Measurements from ENCODE around the gene PLXDC2.

The PLXDC2 gene

DNA sequence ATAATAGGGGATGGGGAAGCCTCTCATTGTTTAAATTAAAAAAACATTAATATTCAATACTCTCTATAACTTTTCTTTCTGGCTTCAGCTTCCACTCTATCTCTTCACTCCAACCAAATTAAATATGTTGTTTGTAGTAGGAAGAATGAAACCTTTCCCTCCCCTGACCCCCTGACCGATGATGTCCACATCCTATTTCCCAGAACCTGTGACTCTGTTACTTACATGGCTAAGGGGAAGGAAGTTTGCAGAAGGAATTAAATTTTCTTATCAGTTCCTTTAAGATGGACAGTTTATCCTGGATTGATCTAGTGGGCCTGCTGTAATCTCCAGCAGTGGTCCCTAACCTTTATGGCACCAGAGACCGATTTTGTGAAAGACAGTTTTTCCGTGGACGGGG, 130.0 kb downstream of the PLXDC2 start:
- no peak for DNase-seq

DNA sequence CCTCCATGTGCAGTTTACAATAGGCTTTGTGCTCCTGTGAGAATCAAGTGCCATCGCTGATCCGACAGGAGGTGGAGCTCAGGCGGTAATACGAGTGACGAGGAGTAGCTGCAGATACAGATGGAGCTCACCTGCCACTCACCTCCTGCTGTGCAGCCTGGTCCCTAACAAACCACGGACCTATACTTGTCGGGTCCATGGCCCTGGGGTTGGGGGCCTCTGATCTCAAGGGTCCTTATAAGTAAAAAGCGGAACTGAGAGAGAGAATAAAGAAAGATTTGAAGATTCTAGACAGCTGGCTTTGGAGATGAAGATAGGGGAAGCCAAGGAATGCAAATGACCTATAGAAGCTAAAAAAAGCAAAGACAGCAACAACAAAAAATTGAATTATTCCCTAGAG, 130.6 kb downstream of the PLXDC2 start:
- DNase-seq: no peak

DNA sequence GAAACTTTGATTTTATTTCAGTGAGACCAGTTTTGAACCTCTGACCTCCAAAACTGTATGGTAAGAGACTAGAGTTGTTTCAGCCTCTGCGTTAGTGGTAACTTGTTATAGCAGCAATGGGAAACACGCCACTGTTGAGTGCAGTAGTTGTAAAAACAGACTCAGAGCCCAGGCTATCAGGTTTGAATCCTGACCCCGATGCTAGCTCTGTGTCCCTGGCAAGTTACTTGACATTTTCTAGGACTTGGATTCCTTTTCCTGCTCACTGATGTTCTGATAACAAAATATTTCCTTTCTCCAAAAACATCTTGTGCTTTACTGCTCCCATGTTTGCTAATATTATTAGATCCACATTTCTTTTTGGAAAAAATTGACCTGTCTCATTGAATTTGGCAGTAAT, 131.0 kb downstream of the PLXDC2 start:
- no peak for DNase-seq

DNA sequence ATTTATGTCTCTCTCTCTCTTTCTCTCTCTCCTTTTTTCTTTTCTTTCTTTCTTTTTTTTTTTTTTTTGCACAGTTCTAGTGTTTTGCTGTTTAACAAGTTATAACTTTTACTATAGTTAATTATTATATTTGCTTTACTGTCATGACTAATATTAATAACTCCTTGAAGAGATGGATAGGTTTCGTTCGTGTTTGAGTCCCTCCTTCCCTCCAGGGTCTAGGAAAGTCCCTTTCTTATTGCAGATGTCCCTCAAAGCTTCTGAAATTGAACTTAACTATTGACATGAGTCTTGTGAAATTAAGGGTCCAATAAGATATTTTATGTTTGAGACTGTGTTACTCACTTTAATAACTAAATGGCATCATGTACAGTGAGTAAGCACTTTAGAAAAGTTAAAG, 131.4 kb downstream of the PLXDC2 start:
- DNase-seq: no peak

DNA sequence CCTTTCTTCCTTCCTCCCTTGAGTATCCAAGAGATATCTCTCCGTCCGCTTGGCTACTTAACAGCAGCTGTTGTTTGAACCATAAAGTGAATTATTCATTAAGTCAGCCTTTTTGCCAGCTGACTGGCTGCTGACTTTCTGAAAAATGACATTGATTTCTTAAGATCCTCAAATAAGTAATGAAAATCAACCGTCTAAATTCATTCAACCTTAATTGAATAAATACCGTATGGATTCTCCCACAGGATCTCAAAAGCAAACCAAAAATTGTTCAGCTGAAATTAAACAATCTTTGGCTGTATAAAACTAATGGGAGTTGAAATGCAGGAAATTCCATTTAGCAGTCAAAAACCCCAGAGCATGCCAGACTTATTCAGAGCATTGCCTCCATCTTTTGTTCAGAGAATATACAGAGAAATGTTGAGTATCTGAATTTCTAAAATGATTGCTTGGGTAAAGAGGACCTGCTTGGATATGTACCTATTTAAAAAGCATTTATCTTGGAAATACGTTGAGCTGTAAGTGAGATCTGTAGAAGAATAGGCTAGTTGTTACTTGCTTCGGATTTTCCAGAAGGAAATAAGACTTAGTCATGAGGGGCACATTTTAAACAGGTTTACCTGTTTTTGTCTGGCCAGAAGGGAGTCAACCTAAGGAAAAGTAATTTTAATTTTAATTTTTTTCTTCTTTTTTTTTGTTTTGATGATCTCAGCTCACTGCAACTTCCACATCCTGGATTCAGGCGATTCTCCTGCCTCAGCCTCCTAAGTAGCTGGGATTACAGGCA, 136.2 kb downstream of the PLXDC2 start:
- no peak for DNase-seq

DNA sequence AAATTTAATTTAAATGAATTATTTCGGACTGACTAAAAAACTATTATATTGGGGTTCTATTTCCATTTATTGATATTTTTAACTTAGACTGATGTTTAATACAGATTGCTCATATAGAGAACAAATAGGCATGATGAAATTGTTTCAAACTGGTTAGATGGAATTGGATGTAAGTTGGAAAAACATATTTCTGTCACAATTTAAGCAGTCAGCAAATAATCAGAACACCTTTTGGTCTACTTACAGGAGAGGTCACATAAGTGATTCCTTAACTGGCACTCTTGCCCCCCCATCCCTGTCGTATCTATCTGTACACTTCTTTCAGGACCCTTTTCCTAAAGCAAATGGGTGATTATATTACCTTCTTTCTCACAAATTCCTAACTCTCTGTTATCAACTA, 138.4 kb downstream of the PLXDC2 start:
- no peak for DNase-seq

DNA sequence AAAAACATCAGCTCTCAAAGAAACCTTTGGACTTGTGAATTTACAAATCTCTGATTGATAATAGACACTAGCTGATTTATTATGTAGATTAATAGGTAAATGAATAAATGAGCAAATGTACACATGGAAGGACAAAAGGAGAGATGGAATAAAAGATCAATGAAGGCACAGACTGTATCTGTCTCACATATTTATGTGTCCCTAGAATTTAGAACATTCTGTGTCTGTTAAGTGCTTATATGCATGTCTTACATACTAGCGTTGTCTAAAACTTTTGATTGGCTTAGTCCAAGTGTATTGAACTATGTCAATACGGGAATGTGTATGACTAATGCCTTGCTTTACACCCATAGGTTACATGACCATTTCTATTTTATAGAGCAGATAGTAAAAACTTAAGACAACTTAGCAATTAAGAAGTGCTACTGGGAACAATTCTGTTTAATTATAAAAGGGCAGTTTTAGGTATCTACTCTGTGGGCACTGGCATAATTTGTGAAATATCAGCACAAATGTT, 140.3 kb downstream of the PLXDC2 start:
- no peak for DNase-seq

DNA sequence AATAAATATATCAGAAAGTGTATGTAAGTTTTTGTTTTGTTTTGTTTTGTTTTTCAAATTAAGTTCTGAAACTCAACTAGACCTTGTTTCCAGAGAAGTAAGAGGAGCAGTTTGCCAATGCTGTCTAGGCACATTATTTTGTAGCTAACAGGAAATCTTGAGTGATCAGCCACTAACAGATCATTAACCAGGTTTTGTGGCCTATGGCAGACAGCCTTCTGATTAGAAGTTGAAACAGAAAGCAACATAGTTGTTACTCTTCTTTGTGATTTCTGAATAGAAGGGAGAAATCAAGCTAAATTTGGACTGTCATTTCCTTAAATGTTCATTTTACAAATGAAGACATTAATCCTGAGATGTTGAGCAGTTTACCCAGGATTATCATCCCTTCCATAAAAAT, 142.6 kb downstream of the PLXDC2 start:
- no peak for DNase-seq

DNA sequence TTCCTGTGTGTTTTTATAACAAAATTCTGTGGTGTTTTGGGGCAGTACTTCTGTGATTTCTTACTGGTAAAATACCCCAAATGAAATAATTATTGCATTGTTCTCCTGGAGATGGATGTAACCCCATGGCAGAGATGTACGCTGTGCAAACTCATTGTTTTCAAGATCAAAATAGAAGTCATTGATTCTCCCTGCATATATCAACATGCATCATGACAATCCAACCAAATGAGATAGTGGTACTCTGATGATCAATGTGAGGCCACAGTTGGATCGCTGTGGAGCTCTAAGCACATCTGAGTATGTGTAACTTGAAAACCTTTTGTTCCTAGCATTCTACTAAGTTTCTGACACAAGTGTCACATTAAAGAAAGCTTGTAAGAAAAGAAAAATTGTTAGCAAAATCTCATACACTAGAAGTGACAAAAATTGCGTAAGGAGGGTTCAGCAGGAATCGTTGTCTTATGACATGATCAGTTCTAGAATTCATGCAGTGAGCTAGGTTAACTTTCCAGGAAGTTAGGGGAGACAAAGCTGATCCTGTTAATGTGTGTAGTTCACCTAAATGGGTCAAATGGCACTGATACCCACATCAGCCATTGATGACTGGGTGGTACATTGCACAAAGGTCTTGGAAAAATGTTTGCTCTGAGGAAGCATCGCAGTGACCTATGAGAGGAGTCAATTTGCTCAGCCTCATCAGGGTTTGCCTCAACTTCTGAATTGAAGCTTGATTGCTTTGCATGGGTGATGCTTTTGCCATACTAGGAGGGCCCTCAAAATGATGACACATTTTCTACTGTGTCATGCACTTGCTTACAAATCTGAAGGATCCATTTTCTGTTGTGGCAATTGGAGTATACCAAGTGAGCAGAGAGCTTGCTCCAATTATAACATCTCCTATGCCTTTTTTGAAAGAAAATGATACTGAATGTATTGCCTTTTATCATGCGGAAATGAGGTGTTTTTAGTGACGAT, 145.1 kb downstream of the PLXDC2 start:
- DNase-seq: no peak

DNA sequence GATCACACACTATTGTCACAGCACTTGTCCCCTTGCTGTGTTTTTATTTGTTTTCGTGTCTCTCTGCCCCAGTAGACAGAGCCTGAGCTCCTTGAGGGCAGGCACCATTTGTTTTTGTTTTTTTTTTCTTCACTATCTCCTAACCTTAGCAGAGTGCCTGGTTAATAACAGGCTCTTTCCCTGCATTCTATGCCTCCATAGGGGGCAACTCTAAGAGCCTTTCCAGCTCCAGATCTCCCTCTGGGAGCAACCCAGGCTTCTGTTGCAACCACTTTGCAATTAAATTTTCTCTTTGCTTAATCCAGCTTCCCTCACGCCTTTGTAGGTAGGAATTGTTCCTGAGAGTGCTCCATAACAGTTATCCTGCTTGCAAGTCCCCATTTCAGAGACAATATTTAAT, 148.4 kb downstream of the PLXDC2 start:
- DNase-seq: no peak

DNA sequence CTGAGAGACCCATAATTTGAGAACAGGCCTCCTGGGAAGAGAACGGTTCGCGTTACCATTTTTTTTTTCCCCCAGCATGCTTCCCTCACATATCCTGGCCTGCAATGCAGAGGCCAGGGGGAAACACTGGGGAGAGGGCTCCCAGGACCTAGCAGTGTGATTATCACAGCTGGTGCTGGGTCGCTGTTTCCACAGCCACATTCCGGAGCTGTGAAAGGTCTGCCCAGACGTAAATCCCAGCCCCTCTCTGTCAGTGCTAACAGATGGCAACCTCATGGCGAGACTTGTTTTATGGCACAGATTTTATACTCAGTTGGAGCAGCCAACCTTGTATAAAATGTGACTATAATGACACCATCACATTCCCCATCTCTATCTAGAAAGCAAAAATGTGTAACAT, 150.5 kb downstream of the PLXDC2 start:
- no peak for DNase-seq

DNA sequence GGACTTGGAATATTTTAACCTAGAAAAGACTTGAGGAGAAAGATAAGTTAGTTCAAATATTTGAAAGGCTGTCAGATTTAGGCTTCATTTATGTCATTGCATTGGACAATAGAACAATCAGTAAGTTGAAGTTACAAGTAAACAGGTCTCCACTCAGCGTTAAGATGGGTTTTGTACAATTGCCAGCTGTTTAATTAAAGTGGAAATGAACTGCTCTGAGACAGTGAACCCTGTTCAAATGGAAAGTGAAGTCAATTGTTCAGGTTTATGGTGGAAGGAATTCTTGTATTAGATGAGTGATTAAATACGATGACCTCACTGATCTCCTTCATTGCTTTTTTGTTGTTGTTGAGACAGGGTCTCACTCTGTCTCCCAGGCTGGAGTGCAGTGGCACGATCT, 151.7 kb downstream of the PLXDC2 start:
- DNase-seq: no peak

DNA sequence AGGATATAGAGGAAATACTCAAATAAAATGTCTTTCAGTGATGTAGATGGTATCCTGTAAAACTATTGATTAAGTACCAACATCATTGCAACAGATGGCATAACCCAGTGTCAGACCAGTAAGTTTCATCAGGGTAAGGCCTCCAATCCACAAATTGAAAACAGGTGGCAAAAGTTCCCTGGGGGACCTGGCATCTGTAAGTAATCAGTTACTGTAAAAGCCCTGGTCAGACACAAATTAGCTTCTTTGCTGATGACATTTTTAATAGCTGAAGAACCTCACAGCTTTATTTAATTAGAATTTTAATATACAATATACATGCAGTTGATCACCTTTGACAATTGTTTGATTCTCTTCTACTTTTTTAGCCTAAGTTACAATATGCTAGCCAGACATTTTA, 152.5 kb downstream of the PLXDC2 start:
- no peak for DNase-seq

DNA sequence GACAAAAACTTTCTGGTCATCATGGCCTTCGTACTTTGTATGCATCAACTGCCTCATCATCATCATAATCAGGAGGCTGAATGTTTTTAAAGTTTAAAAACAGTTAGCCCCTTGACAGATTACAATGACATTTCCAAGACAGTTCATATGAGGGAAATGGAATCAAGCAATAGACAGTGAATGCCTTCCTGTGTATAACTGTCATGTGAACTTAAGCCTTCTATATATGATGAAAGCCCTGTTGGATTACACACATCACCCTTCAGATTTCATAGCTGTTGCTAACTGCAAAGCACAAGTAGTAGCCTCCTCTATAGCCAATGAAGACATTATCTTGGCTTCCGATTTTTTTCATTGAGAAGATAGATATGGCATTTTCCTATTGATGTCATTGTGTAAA, 154.0 kb downstream of the PLXDC2 start:
- no peak for DNase-seq

DNA sequence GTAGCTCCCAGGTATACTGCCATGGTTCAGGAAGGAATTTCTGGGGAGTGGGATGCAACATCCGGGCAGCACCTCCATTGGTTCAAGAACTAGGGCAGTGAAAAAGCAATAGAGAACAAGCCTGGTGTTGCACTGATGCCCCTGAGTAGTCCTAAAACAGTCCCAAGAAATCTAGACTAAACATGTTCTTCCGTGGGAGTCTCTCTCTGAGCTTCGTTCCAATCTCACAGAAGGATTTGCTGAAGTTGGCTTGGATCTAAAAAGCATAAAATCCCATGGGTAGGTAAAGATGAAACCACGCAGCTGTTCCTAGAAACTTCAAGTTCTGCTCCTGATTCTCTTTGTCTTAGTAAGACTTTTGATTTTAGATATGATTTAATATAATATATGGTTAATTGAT, 154.5 kb downstream of the PLXDC2 start:
- no peak for DNase-seq

DNA sequence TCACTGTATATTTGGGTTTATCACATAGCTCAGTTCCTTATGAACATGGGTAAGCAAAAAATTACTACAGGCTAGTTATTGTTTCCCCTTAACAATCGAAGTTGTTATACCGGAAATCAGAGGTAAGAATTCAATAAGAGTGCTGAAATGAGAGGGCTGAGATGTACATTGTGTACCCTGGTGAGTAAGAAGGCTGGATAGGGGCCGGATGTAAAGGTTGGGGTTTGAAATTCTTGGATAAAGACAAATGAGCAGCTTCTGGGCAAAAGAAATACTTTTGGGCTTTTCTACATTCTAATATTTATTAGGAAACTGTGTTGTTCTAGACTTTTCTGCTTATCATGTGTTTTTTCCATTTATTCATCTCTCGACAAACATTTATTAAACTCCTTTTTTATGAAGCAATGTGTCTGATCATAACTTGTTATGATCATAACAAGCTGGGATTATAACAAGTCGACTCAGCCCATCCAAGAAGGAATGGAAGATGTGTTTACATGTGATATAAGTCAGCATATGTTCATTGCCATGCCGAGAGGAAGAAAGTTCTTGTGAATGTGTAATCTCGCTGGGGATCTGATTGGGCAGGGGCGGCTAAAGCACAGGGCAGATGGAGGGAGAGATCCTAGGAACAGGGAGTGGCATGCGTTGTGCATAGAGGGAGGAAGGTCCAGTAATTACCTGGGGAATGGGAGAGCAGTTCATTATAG, 155.3 kb downstream of the PLXDC2 start:
- DNase-seq: no peak

DNA sequence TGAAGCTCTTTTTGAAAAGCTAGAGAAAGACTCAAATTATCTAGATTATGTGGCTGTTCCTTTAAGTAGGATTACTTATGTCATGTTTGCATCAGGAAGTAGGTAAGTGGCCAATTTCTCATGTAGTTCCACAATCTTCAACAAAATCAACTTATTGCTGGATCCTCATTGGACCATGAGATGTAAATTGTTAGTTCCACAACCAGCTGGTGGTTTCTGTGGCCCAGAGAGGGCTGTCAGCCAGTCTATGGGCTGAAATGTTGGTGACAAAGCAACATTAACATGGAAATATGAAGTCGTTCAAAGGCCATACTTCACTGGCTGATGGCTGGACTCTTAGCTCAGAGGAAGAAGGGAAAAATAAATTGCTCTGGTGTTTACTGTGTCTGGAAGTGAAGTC, 157.9 kb downstream of the PLXDC2 start:
- no peak for DNase-seq

DNA sequence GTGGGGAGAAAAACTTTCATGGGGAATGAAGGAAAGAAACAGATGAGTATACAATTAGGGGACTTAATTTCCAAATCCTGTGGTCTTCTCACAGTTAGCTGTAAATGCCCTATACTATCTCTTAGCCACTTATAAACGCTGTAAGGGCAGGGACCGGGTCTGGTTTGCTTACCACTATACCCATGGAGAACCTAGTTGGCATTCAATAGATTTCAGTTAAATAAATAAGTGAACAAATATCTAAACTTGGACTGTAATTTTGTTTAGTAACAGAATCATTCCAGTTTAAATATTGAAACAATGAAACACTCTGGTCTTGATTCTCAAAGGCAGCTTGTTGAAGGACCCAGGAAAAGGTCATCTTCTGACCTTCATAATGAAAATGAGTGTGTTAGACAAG, 158.3 kb downstream of the PLXDC2 start:
- no peak for DNase-seq

DNA sequence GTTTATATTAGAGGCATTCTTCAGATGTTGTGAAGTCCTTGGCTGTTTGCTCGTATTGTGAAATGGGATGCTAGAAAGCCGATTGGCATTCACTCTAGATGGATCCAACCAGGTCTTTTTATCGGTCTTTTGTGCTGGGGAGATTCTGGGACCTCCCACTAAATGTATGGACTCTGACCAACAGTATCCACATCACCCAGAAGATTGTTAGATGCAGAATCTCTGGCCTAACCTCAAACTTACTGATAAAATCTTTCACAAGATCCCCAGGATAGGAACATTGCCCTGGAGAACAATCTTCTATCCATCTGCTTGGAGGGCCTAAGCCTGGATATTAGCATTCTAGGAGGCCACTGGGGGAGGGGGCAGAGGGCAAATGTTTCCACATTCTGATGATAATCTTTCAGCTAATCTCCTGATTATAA, 160.9 kb downstream of the PLXDC2 start:
- no peak for DNase-seq

DNA sequence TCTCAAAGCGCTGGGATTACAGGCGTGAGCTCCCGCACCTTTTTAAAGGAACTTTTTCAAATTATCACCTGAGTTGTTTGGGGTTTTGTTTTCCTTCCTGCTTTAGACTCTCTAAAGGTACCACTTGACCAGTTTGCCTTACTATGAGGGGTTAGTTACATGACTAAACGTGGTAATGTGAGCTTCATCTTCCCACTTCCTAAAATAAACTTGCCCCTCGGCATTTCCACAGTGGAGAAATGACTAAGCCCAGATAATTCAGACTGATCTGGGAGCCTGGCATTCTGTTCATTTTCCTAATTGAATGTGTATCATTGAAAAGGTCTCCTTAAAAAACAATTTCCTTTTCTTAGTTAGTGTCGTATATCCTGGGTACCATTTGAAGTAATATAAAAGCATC, 163.4 kb downstream of the PLXDC2 start:
- no peak for DNase-seq

DNA sequence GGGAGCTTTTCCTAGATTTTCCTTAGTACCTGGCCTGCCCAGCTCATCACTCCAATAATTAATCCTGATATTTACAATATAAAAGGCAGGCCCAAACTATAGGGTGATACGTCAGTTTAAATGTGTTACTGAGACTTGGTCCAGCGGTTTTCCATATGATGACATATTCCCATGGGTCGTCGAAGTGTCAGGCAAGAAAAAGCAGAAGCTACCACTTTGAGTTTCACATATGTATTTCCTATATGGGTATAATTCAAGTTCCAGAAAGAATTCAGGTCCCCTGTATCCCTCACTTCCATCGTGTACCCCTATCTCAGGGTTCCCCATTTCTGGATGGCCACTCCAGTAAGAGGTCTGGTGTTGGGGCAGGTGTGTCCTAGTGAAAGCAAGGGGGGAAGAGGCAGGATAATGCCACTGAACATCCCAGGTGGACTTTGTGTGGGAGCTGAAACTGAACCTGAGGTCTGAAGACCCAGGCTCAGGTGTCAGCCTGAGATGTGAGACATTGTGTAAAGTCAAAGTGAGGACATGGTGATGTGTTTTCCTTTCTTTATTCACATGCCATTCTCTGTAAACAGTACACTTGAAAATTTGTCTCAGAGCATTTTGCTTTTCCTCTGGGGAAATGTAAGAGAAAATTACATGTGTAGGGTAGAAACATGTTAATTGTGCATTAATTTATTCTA, 167.8 kb downstream of the PLXDC2 start:
- DNase-seq: no peak

DNA sequence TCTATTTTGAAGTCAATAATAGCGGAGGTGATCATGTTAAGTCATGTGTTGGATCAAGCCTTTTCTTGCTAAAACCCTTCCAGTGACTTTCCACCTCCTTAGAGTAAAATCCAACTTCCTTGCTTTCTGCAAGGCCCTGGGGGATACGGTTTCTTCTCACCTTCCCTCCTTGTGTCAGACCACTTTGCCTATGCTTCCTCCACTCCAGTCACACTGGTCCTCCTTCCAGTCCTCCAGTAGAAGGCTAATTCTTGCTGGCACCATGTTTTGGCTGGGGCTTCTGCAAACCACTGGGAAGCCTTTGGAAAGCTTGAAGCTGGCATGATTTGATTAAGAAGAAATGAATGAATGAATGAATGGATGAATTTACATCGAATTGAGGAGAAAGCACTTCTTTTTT, 169.5 kb downstream of the PLXDC2 start:
- no peak for DNase-seq

DNA sequence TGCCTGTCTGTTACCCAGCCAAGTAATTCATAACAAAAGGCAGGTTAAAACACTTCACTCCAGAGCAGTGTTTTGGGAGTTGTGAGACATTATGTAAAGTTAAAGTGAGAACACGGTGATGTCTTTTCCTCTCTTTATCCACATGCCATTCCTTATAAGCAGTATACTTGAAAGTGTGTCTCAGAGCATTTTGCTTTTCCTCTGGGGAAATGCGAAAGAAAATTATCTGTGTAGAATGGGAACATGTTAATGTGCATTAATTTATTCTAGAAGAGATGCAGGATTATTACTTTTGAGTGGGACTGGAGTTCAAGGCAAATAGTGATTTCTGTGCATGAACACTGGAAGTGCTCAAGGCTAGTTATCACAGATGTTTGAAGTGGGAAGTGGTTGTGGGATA, 170.4 kb downstream of the PLXDC2 start:
- no peak for DNase-seq
